Neural progenitor cell (in vitro differentiated cells): ENCODE results near the gene GLIS1. TPM values are rescaled to one million over a fixed set of nuclear protein-coding genes. Genes with fewer than 3 reads are reported as not detected.
A peak's percentile ranks its signal among the peaks of the same experiment; 100 is the strongest.

Source experiments
- DNase-seq: peaks from one replicate; pipeline ENCODE4 v3.0.0-alpha.2; 2016; ENCODE audit warnings: low spot score
- H2AFZ ChIP-seq: fragments of 200-600 bp; sonication (generic); replicated peaks from 2 replicates; pipeline ENCODE4 v1.6.1; 2016; ENCODE audit warnings: antibody characterized with exemption
- H3F3A ChIP-seq: fragments of 200-600 bp; sonication (generic); 2 replicates; pipeline ENCODE4 v1.6.1; 2016; ENCODE audit warnings: antibody characterized with exemption, low read depth
- H3K27ac ChIP-seq: fragments of 200-600 bp; sonication (generic); 2 replicates; pipeline ENCODE4 v1.5.1; 2016; ENCODE audit warnings: mild to moderate bottlenecking
- H3K27me3 ChIP-seq: fragments of 200-600 bp; sonication (generic); 2 replicates; pipeline ENCODE4 v1.6.1; 2016; ENCODE audit warnings: mild to moderate bottlenecking, moderate library complexity
- H3K36me3 ChIP-seq: fragments of 200-600 bp; sonication (generic); 2 replicates; pipeline ENCODE4 v1.5.1; 2016
- H3K4me1 ChIP-seq: fragments of 200-600 bp; sonication (generic); 2 replicates; pipeline ENCODE4 v1.6.1; 2016; ENCODE audit warnings: mixed run types
- H3K4me2 ChIP-seq: fragments of 200-600 bp; sonication (generic); 2 replicates; pipeline ENCODE4 v1.6.1; 2016
- H3K4me3 ChIP-seq: fragments of 200-600 bp; sonication (generic); 2 replicates; pipeline ENCODE4 v1.5.1; 2016
- H3K79me2 ChIP-seq: fragments of 200-600 bp; sonication (generic); 2 replicates; pipeline ENCODE4 v1.6.1; 2016; ENCODE audit warnings: low read depth
- H3K9ac ChIP-seq: fragments of 200-600 bp; sonication (generic); 2 replicates; pipeline ENCODE4 v1.6.1; 2016
- H3K9me3 ChIP-seq: fragments of 200-600 bp; sonication (generic); 2 replicates; pipeline ENCODE4 v1.5.1; 2016; ENCODE audit warnings: low read depth
- H4K20me1 ChIP-seq: fragments of 200-600 bp; sonication (generic); 2 replicates; pipeline ENCODE4 v1.6.1; 2016; ENCODE audit warnings: low read depth
- H3K27ac Mint-ChIP-seq: 3 replicates; pipeline ENCODE4 v1.8.0; 2021; ENCODE audit warnings: mixed read lengths
- H3K27me3 Mint-ChIP-seq: 2 replicates; pipeline ENCODE4 v1.8.0; 2022; ENCODE audit warnings: low read depth, mild to moderate bottlenecking, inconsistent platforms, moderate library complexity, mixed read lengths; ENCODE audit not compliant: insufficient read depth
- H3K36me3 Mint-ChIP-seq: 3 replicates; pipeline ENCODE4 v1.8.0; 2021; ENCODE audit warnings: mixed read lengths
- H3K4me1 Mint-ChIP-seq: 3 replicates; pipeline ENCODE4 v1.8.0; 2021; ENCODE audit warnings: mixed read lengths
- H3K4me3 Mint-ChIP-seq: 3 replicates; pipeline ENCODE4 v1.8.0; 2021; ENCODE audit warnings: mild to moderate bottlenecking, moderate library complexity, mixed read lengths
- H3K9me3 Mint-ChIP-seq: 3 replicates; pipeline ENCODE4 v1.8.0; 2020; ENCODE audit warnings: mixed read lengths
- EZH2 ChIP-seq: fragments of 200-600 bp; sonication (generic); IDR thresholded peaks from 2 replicates; pipeline ENCODE4 v1.6.1; 2017; ENCODE audit warnings: antibody characterized with exemption, mild to moderate bottlenecking, moderate library complexity
- EZH2phosphoT487 ChIP-seq: fragments of 200-600 bp; sonication (generic); IDR thresholded peaks from 2 replicates; pipeline ENCODE4 v1.6.1; 2017; ENCODE audit warnings: antibody characterized with exemption
- total RNA-seq: library from RNA; depleted of rRNA; stranded (reverse); fragments of >200 nt; gene quantifications from 2 replicates; pipeline ENCODE4 v1.2.3, GENCODE V29; 2015; ENCODE audit warnings: low replicate concordance
- TF ChIP-seq, protein P1 (sequence below): fragments of 200-600 bp; sonication (generic); IDR thresholded peaks from 2 replicates; pipeline ENCODE4 v1.5.1; 2017; ENCODE audit warnings: antibody characterized with exemption, mild to moderate bottlenecking

Gene GLIS1
- total RNA-seq, 1 donor from 2014 or later: not detected

GRCh38 chr1:53460666-53461322 lies 278.2 kb downstream of the GLIS1 start:
- Mint-ChIP-seq H3K4me1 (peaks cover 22% of the 10 kb centered on the region), H3K27ac (no peak overlapping the region), H3K36me3 (no peaks in the 10 kb centered on the region), H3K27me3 (peaks cover 11% of the 10 kb centered on the region), H3K4me3 (no peak overlapping the region), H3K9me3 (peaks cover 2% of the 10 kb centered on the region)
- no peak for DNase-seq
- no peaks in the 10 kb centered on the region for H3K9me3 ChIP-seq
- TF ChIP-seq EZH2phosphoT487 (no peak), EZH2 (no peak)
- TF ChIP-seq, protein P1, sequence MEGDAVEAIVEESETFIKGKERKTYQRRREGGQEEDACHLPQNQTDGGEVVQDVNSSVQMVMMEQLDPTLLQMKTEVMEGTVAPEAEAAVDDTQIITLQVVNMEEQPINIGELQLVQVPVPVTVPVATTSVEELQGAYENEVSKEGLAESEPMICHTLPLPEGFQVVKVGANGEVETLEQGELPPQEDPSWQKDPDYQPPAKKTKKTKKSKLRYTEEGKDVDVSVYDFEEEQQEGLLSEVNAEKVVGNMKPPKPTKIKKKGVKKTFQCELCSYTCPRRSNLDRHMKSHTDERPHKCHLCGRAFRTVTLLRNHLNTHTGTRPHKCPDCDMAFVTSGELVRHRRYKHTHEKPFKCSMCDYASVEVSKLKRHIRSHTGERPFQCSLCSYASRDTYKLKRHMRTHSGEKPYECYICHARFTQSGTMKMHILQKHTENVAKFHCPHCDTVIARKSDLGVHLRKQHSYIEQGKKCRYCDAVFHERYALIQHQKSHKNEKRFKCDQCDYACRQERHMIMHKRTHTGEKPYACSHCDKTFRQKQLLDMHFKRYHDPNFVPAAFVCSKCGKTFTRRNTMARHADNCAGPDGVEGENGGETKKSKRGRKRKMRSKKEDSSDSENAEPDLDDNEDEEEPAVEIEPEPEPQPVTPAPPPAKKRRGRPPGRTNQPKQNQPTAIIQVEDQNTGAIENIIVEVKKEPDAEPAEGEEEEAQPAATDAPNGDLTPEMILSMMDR: no peak
- H3K4me1 ChIP-seq: peaks cover 11% of the 10 kb centered on the region
- H2AFZ ChIP-seq: no peak overlapping the region
- no peak overlapping the region for H3K27ac ChIP-seq
- no peaks in the 10 kb centered on the region for H3K36me3 ChIP-seq
- H3K4me3 ChIP-seq: no peak overlapping the region
- no peak overlapping the region for H3K9ac ChIP-seq
- no peaks in the 10 kb centered on the region for H3K79me2 ChIP-seq
- no peaks in the 10 kb centered on the region for H4K20me1 ChIP-seq
- H3K4me2 ChIP-seq: no peak overlapping the region
- H3K27me3 ChIP-seq: no peaks in the 10 kb centered on the region
- peaks cover 10% of the 10 kb centered on the region for H3F3A ChIP-seq

DNA sequence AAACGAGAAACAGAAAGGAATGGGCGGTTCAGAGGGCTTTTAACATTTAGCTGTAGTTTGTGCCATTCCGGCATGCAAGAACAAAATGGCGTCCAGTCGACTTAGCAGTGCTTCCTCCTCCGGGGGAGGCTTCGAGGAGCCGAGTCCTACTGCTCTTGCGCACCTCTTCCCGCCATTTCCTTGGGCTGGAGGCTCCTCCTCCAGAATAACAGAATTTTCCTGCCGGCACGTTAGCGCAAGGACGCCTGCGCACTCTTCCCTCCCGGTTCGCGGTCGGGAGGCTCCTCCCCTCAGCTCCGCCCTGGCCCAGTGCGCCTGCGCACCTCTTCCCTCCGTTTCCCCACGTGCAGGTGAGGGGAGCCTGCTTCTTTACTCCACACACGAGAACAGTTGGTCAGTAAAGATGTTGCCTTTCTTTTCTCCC lies 278.7 kb downstream of the GLIS1 start:
- H3K4me1 ChIP-seq: peaks cover 11% of the 10 kb centered on the region
- H3K36me3 Mint-ChIP-seq: no peaks in the 10 kb centered on the region
- H4K20me1 ChIP-seq: no peaks in the 10 kb centered on the region
- H3K9me3 ChIP-seq: no peaks in the 10 kb centered on the region
- H3K27me3 Mint-ChIP-seq: peaks cover 11% of the 10 kb centered on the region
- no peak overlapping the region for H3K4me3 Mint-ChIP-seq
- H3K27ac Mint-ChIP-seq: peak overlapping the region; percentile 32
- H3K36me3 ChIP-seq: no peaks in the 10 kb centered on the region
- H3K9me3 Mint-ChIP-seq: peaks cover 2% of the 10 kb centered on the region
- no peak overlapping the region for H2AFZ ChIP-seq
- H3K27me3 ChIP-seq: no peaks in the 10 kb centered on the region
- H3K4me3 ChIP-seq: no peak overlapping the region
- no peak for DNase-seq
- TF ChIP-seq EZH2phosphoT487 (no peak), EZH2 (no peak)
- TF ChIP-seq, protein P1: no peak
- no peak overlapping the region for H3K27ac ChIP-seq
- no peaks in the 10 kb centered on the region for H3K79me2 ChIP-seq
- peaks cover 10% of the 10 kb centered on the region for H3F3A ChIP-seq
- no peak overlapping the region for H3K4me2 ChIP-seq
- H3K4me1 Mint-ChIP-seq: peaks cover 22% of the 10 kb centered on the region
- H3K9ac ChIP-seq: no peak overlapping the region

GRCh38 chr1:53459321-53460175 lies 279.4 kb downstream of the GLIS1 start, which contains the start of gene DMRTB1:
TSS of gene DMRTB1 (plus strand) at chr1:53459399. CDS start at chr1:53459454, 55 bp downstream.
- H4K20me1 ChIP-seq: no peaks in the 10 kb centered on the region
- no peaks in the 10 kb centered on the region for H3K36me3 Mint-ChIP-seq
- H3K9me3 Mint-ChIP-seq: peaks cover 2% of the 10 kb centered on the region
- no peak for DNase-seq
- no peaks in the 10 kb centered on the region for H3K79me2 ChIP-seq
- no peak within 1 kb of the TSS for H3K9ac ChIP-seq
- no peak within 1 kb of the TSS for H3K4me2 ChIP-seq
- H3K36me3 ChIP-seq: no peaks in the 10 kb centered on the region
- no peak within 1 kb of the TSS for H3K27ac Mint-ChIP-seq
- no peak within 1 kb of the TSS for H2AFZ ChIP-seq
- no peak within 1 kb of the TSS for H3K4me3 ChIP-seq
- peaks cover 10% of the 10 kb centered on the region for H3F3A ChIP-seq
- no peaks in the 10 kb centered on the region for H3K9me3 ChIP-seq
- no peak within 1 kb of the TSS for H3K27ac ChIP-seq
- peaks cover 11% of the 10 kb centered on the region for H3K4me1 ChIP-seq
- peaks cover 22% of the 10 kb centered on the region for H3K4me1 Mint-ChIP-seq
- no peak within 1 kb of the TSS for H3K4me3 Mint-ChIP-seq
- no peaks in the 10 kb centered on the region for H3K27me3 ChIP-seq
- H3K27me3 Mint-ChIP-seq: peaks cover 11% of the 10 kb centered on the region
- TF ChIP-seq, protein P1: no peak
- TF ChIP-seq EZH2phosphoT487 (no peak), EZH2 (no peak)
